Measurements from ENCODE around the gene ZFP1. TPM values are rescaled to one million over a fixed set of nuclear protein-coding genes. Genes with fewer than 3 reads are reported as not detected.

ZFP1 gene
- total RNA-seq, 6 donors from 2014 or later = 4.2 to 10.8 (median 7.0) TPM

- Histone ChIP-seq H3K27ac (peak overlapping the region; percentile 54 to 90 (median 68)), H3K27me3 (no peaks in the 10 kb centered on the region), H3K9me3 (no peaks in the 10 kb centered on the region), H3K4me3 (no peak overlapping the region), H3K4me1 (peaks cover 52 to 87% (median 81%) of the 10 kb centered on the region in 4 donors), H3K36me3 (peaks cover 0 to 3% (median 0%) of the 10 kb centered on the region in 4 donors)
- TF ChIP-seq EP300 (IDR thresholded peaks at IDR 0.05) (no peak), POLR2AphosphoS5 (IDR thresholded peaks at IDR 0.05) (no peak)
- TF ChIP-seq, protein P1, sequence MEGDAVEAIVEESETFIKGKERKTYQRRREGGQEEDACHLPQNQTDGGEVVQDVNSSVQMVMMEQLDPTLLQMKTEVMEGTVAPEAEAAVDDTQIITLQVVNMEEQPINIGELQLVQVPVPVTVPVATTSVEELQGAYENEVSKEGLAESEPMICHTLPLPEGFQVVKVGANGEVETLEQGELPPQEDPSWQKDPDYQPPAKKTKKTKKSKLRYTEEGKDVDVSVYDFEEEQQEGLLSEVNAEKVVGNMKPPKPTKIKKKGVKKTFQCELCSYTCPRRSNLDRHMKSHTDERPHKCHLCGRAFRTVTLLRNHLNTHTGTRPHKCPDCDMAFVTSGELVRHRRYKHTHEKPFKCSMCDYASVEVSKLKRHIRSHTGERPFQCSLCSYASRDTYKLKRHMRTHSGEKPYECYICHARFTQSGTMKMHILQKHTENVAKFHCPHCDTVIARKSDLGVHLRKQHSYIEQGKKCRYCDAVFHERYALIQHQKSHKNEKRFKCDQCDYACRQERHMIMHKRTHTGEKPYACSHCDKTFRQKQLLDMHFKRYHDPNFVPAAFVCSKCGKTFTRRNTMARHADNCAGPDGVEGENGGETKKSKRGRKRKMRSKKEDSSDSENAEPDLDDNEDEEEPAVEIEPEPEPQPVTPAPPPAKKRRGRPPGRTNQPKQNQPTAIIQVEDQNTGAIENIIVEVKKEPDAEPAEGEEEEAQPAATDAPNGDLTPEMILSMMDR (IDR thresholded peaks at IDR 0.05) = no peak
- peak in 1 of 2 donors; percentile 51 for DNase-seq
- WGBS, 2 donors = 44 to 59% methylated on average over 3 to 10 of the region's 10 CpGs
- ATAC-seq (ENCODE audit: low FRiP score in 2 of 2) = no peak
Observed at GRCh38 chr16:75109732-75110243, 38.5 kb upstream of the ZFP1 start.

DNA sequence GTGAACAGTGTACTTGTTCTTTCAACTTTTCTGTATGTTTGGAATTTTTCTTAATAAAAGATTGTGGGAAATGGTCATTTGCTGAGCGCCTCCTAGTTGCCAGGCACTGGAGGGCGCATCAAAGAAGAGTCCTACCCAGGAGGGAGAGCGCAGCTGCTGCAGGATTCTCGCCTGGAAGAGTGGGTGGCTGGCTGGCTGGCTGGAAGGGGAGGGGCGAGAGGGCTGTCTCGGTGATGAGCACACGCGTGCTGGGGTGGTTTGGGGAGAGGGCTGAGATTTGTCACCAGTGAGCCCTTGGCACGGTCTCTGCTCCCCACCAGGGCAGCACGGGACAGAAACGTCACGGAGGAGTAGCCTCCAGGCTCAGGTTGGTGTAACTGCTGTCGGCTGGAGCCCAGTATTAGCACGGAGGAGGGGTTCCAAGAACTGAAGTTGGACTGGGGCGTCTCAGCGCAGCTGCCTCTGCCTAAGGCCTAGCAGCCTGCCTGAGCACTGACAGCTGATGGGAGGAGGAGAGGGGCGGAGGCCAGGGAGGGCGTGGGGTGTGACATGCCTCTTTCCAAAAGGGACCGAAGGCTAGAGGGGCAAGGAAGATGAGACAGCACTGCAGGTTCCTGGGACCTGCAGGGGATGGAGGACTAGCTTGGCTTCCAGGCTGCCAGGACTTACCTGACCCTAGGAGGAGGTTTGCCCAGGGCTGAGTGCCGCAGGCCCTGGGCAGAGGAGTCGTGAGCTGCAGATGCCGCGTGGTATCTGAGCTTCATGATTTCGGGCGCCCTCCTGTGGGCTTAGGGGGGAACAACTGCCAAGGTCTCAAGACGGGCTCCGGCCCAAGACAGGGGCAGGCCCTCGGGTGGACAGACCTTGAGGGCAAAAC lies 37.4 kb upstream of the ZFP1 start:
- H3K4me3 ChIP-seq = peak overlapping the region in 2 of 4 donors; percentile 12 to 29
- peaks cover 46 to 83% (median 79%) of the 10 kb centered on the region in 4 donors for H3K4me1 ChIP-seq
- H3K9me3 ChIP-seq = no peaks in the 10 kb centered on the region
- no peaks in the 10 kb centered on the region for H3K27me3 ChIP-seq
- WGBS, 2 donors = 31 to 34% methylated on average over 14 to 27 of the region's 28 CpGs
- peaks cover 0 to 3% (median 0%) of the 10 kb centered on the region in 4 donors for H3K36me3 ChIP-seq
- no peak for TF ChIP-seq EP300 (IDR thresholded peaks at IDR 0.05)
- peak in 1 of 4 donors; percentile 17 for TF ChIP-seq POLR2A (IDR thresholded peaks at IDR 0.05)
- TF ChIP-seq POLR2AphosphoS5 (IDR thresholded peaks at IDR 0.05) = peak in 1 of 2 donors; percentile 43
- TF ChIP-seq, protein P1 (IDR thresholded peaks at IDR 0.05) = peak; percentile 89 to 97 (median 96)
- DNase-seq = peak; percentile 78 to 92
- peak overlapping the region; percentile 54 to 90 (median 73) for H3K27ac ChIP-seq
- peak; percentile 89 to 92 for ATAC-seq (ENCODE audit: low FRiP score in 2 of 2)

- Histone ChIP-seq H3K27ac (peak overlapping the region; percentile 34 to 90 (median 70)), H3K9me3 (no peaks in the 10 kb centered on the region), H3K4me1 (peaks cover 46 to 83% (median 79%) of the 10 kb centered on the region in 4 donors), H3K4me3 (peak overlapping the region in 2 of 4 donors; percentile 12 to 29), H3K27me3 (no peaks in the 10 kb centered on the region), H3K36me3 (peaks cover 0 to 3% (median 0%) of the 10 kb centered on the region in 4 donors)
- ATAC-seq (ENCODE audit: low FRiP score in 2 of 2) (no peak), DNase-seq (no peak)
- WGBS, 2 donors = 29 to 30% methylated on average over 1 to 7 of the region's 7 CpGs
- TF ChIP-seq POLR2A (IDR thresholded peaks at IDR 0.05) = no peak
- TF ChIP-seq, protein P1 (IDR thresholded peaks at IDR 0.05) = peak in 1 of 6 experiments; percentile 23
Observed at GRCh38 chr16:75111514-75111940, 36.8 kb upstream of the ZFP1 start.

DNA sequence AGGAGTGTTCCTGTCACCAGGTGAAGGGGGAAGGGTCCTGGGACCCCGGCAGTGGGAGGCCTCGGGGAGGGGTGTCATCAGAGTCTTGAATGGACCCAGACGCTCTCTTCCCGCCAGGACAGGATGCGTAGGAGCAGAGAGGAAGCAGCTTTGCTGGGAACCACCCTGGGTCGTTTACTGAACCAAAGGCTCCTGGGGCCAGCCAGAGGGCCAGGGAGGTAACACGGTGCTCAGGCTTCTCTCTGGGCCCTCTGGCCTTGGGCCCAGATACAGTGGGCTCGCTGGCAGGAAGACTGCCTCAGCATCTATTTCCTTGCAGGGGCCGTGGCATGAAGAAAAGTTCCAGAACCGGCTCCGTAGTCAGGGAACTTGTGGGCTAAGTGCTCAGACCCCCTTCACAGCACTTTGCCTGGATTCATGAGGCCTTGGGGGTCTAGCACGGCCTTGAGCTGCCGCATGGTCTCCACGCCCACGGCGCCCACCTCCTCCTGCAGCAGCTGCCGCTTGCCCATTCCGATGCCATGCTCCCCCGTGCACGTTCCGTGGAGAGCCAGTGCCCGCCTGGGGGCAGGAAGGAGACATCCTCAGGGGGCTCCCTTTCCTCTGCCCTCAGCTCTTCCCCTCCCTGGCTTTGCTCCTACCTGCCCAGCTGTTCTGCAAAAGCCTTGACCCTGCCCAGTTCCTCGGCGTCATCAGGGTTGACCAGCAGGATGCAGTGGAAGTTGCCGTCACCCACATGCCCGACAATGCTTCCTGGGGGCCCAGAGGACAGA lies 36.2 kb upstream of the ZFP1 start:
- 34 to 43% methylated on average over 15 to 26 of the region's 26 CpGs for WGBS, 2 donors

More for the DNA sequence above, 36.2 kb upstream of the ZFP1 start:
- H3K4me1 ChIP-seq = peaks cover 46 to 83% (median 75%) of the 10 kb centered on the region in 4 donors
- peaks cover 0 to 3% (median 0%) of the 10 kb centered on the region in 4 donors for H3K36me3 ChIP-seq
- TF ChIP-seq, protein P1 (IDR thresholded peaks at IDR 0.05) = no peak
- TF ChIP-seq POLR2A (IDR thresholded peaks at IDR 0.05) = no peak
- no peak for TF ChIP-seq EP300 (IDR thresholded peaks at IDR 0.05)
- TF ChIP-seq POLR2AphosphoS5 (IDR thresholded peaks at IDR 0.05) = no peak
- peak overlapping the region; percentile 34 to 90 (median 70) for H3K27ac ChIP-seq
- H3K9me3 ChIP-seq = no peaks in the 10 kb centered on the region
- DNase-seq (peak in 1 of 2 donors; percentile 79), ATAC-seq (ENCODE audit: low FRiP score in 2 of 2) (no peak)
- no peaks in the 10 kb centered on the region for H3K27me3 ChIP-seq
- no peak overlapping the region for H3K4me3 ChIP-seq

All from upper lobe of left lung (tissue), 6 donors.